MG63 (cell line): Measurements from ENCODE around the gene CD47. TPM values are rescaled to one million over a fixed set of nuclear protein-coding genes. Genes with fewer than 3 reads are reported as not detected.
A peak's percentile ranks its signal among the peaks of the same experiment; 100 is the strongest.

Experiments used
- DNase-seq: peaks from one replicate; pipeline ENCODE4 v3.0.0-alpha.2; 2020
- H3K27me3 ChIP-seq: fragments of 250-450 bp; sonication (Bioruptor Pico); 2 replicates; pipeline ENCODE4 v1.5.1; 2020; ENCODE audit warnings: mild to moderate bottlenecking, moderate library complexity
- H3K36me3 ChIP-seq: fragments of 250-450 bp; sonication (Bioruptor Pico); 2 replicates; pipeline ENCODE4 v1.5.1; 2020; ENCODE audit warnings: mild to moderate bottlenecking, moderate library complexity
- H3K4me3 ChIP-seq: fragments of 250-450 bp; sonication (Bioruptor Pico); 2 replicates; pipeline ENCODE4 v1.5.1; 2020; ENCODE audit warnings: mild to moderate bottlenecking, moderate library complexity
- H3K9me3 ChIP-seq: fragments of 250-450 bp; sonication (Bioruptor Pico); 2 replicates; pipeline ENCODE4 v1.5.1; 2020; ENCODE audit warnings: mild to moderate bottlenecking, moderate library complexity
- total RNA-seq: library from RNA; depleted of rRNA; stranded (reverse); fragments of >200 nt; shearing (Covaris generic); gene quantifications from 2 replicates; pipeline ENCODE4 v1.2.3, GENCODE V29; 2014; ENCODE audit warnings: low replicate concordance

Gene CD47
- total RNA-seq, 1 experiment from 2014 or later: 69.0 TPM

GRCh38 chr3:108079877-108080276, 11.0 kb downstream of the CD47 start:
- no peak for DNase-seq
- no peaks in the 10 kb centered on the region for H3K27me3 ChIP-seq
- no peak overlapping the region for H3K4me3 ChIP-seq
- H3K9me3 ChIP-seq: no peaks in the 10 kb centered on the region
- peaks cover 15% of the 10 kb centered on the region for H3K36me3 ChIP-seq

- Histone ChIP-seq H3K9me3 (no peaks in the 10 kb centered on the region), H3K4me3 (no peak overlapping the region), H3K27me3 (no peaks in the 10 kb centered on the region), H3K36me3 (peaks cover 15% of the 10 kb centered on the region)
- DNase-seq: no peak
These were observed 11.8 kb downstream of the CD47 start for GRCh38 chr3:108079043-108079442.

- peaks cover 15% of the 10 kb centered on the region for H3K36me3 ChIP-seq
- H3K4me3 ChIP-seq: no peak overlapping the region
- no peaks in the 10 kb centered on the region for H3K27me3 ChIP-seq
- no peaks in the 10 kb centered on the region for H3K9me3 ChIP-seq
- no peak for DNase-seq
These were observed 14.3 kb downstream of the CD47 start for GRCh38 chr3:108076564-108076963.

DNA sequence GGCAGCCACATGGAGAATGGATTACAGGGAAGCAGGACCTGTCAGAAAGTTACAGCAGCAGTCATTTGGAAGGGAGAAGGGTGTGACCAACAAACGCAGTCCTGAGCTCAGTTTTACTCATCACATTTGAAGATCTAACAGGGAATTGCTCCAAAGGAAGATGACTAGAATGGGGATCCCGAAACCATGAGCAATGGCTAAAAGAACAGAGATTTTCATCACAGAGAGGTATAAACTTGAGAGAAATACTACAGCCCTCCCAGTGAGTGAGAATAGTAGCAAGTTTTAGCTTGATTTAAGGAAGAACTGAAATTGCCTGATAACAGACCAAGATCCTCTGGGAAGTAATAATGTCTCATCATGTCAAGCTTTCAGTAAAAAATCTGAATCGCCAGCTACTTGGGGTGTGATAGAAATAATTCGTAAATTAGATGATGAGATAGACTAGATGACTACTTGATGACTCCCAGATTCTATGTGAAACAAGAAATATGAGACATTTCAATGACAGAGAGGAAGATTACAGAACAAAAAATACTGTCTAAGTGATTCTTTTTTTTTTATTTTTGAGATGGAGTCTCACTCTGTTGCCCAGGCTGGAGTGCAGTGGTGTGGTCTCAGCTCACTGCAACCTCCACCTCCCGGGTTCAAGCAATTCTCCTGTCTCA, 16.9 kb downstream of the CD47 start:
- no peaks in the 10 kb centered on the region for H3K9me3 ChIP-seq
- DNase-seq: peak; percentile 4
- H3K36me3 ChIP-seq: peaks cover 12% of the 10 kb centered on the region
- no peaks in the 10 kb centered on the region for H3K27me3 ChIP-seq
- H3K4me3 ChIP-seq: no peak overlapping the region

DNA sequence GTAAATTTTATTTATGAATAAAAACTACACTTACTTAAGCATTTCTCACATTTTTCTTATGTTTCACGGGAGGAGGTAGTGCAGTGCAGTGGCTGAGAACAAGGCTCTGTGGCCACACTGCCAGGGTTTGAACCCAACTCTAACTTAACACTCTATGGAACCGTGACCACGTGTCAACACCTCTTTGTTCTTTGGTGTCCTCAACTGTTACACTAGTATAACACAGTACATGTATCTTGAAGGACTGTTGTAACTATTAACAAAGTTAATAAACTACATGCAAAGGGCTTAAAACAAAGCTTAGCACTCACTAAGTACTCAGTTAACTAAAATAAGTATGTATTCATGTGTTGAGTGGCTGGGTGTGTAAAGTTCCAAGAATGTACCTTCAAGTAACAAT, 19.5 kb downstream of the CD47 start:
- Histone ChIP-seq H3K9me3 (no peaks in the 10 kb centered on the region), H3K36me3 (peaks cover 1% of the 10 kb centered on the region; the same call in 1 of the 2 replicates), H3K27me3 (no peaks in the 10 kb centered on the region), H3K4me3 (no peak overlapping the region)
- no peak for DNase-seq

- H3K36me3 ChIP-seq: peaks cover 3% of the 10 kb centered on the region
- DNase-seq: no peak
These were observed 20.5 kb downstream of the CD47 start for GRCh38 chr3:108070356-108070755.

GRCh38 chr3:108067768-108068167, 23.1 kb downstream of the CD47 start:
- Histone ChIP-seq H3K4me3 (no peak overlapping the region), H3K36me3 (peaks cover 15% of the 10 kb centered on the region), H3K9me3 (no peaks in the 10 kb centered on the region), H3K27me3 (no peaks in the 10 kb centered on the region)
- no peak for DNase-seq

More at GRCh38 chr3:108070356-108070755, 20.5 kb downstream of the CD47 start:
- Histone ChIP-seq H3K9me3 (no peaks in the 10 kb centered on the region), H3K27me3 (no peaks in the 10 kb centered on the region), H3K4me3 (no peak overlapping the region)

DNA sequence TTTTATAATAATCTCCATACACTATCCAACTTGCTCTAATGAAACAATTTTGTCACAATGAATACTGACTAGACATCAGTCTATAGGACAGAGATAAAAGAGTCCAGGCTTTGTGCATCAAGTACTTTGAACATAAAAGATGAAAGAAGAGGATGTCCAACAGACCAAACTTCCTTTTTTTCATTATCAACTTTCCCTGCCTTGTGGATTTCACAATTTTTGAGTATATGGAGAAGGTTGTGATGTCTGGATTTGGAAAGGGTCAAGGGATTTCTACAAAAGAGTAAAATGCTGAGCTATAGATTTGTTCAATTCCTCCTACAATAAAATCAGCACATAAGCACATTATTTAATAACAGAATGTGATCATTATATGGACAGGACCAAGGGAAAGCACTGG, 25.7 kb downstream of the CD47 start:
- no peaks in the 10 kb centered on the region for H3K27me3 ChIP-seq
- H3K4me3 ChIP-seq: no peak overlapping the region
- peaks cover 24% of the 10 kb centered on the region for H3K36me3 ChIP-seq
- no peaks in the 10 kb centered on the region for H3K9me3 ChIP-seq
- no peak for DNase-seq

DNA sequence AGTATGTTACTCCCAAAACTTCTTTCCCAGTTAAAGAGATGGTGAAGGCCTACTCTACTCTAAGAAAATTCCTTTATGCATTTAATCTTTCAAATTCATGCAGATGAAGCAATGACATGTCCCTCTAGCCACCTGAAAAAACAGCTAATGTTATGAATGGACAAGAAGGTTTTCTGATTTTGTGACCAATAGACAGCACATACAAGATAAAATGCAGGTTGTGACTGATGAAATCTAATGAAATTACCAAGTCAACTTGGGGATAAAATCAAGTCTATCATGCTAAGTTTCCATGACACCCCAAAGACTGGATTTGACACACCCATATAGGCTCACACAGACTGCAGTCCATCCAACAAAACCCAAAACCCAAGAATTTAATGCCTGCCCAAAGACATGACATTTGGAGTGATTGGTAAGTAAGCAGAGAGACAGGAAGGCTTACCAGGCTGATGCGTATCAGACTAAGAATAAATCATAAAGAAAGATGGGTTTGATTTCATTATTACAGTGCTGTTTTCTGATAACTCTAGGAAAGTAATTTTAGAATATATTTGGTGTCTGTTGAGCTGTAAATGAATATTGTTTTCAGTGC, 26.4 kb downstream of the CD47 start:
- H3K4me3 ChIP-seq: no peak overlapping the region
- peaks cover 28% of the 10 kb centered on the region for H3K36me3 ChIP-seq
- H3K27me3 ChIP-seq: no peaks in the 10 kb centered on the region
- DNase-seq: no peak
- no peaks in the 10 kb centered on the region for H3K9me3 ChIP-seq

GRCh38 chr3:108062051-108062450, 28.8 kb downstream of the CD47 start:
- no peaks in the 10 kb centered on the region for H3K27me3 ChIP-seq
- DNase-seq: no peak
- H3K36me3 ChIP-seq: peaks cover 36% of the 10 kb centered on the region
- no peaks in the 10 kb centered on the region for H3K9me3 ChIP-seq
- H3K4me3 ChIP-seq: no peak overlapping the region

GRCh38 chr3:108060331-108060730, 30.5 kb downstream of the CD47 start:
- Histone ChIP-seq H3K9me3 (no peaks in the 10 kb centered on the region), H3K36me3 (peaks cover 33% of the 10 kb centered on the region), H3K4me3 (no peak overlapping the region), H3K27me3 (no peaks in the 10 kb centered on the region)
- no peak for DNase-seq

DNA sequence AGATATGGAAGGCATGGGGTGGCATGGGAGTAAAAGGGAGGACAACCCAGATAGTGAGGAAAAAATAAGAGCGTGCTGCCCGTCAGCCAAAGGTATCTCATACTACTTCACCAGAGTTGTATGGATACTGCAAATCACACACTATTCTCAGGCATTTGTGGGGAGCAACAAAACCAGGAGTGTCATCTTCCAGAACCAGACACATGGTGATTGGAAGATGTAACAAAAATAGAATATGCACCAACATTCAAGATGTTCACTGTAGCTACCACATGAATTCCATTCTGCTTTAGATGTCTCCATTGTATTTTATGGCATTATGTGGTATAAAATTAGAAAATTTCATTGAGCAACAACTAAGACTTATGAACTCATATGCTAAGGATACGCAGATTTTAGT, 34.9 kb downstream of the CD47 start:
- peaks cover 27% of the 10 kb centered on the region for H3K36me3 ChIP-seq
- H3K4me3 ChIP-seq: no peak overlapping the region
- no peaks in the 10 kb centered on the region for H3K27me3 ChIP-seq
- no peak for DNase-seq
- H3K9me3 ChIP-seq: no peaks in the 10 kb centered on the region

DNA sequence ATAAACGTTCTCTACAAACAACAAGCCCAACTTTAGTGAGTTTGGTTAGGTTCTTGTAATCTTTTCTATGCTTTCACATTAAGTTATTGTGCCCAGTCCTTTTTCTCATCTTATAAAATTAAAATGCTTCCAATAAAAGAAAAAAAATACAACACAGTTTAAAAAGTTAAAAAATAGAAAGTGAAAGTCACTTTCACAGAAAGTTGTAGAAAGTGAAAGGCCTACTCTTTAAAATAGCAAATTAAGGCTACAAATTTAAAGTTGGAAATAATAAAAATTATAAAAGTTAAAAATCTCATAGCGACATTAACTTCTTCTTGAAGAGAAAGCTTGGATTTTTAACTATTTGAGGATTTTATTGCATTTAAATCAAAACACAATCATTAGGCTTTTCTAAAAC, 35.9 kb downstream of the CD47 start:
- Histone ChIP-seq H3K4me3 (no peak overlapping the region), H3K9me3 (no peaks in the 10 kb centered on the region), H3K27me3 (no peaks in the 10 kb centered on the region), H3K36me3 (peaks cover 17% of the 10 kb centered on the region)
- no peak for DNase-seq

DNA sequence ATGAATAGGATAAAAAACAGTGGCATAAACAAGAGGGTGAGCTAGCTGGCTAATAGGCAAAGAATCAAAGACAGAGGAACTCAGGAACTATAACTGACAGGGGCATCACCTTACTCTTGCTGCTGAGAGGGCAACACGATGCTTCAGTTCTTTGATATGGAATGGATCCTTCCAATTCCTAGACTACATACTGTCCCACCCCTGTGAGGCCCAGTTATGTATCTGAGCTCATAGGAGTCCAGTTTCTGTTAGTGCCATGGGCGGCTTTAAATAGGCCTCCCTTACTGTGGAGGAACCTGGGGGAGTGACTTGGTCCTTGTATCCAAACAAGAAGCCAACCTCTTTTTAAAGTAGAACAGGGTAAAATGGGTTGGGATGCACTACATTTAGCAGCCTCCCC, 37.3 kb downstream of the CD47 start:
- H3K27me3 ChIP-seq: no peaks in the 10 kb centered on the region
- H3K4me3 ChIP-seq: no peak overlapping the region
- no peak for DNase-seq

GRCh38 chr3:108053067-108053466, 37.8 kb downstream of the CD47 start:
- Histone ChIP-seq H3K9me3 (no peaks in the 10 kb centered on the region), H3K36me3 (peaks cover 15% of the 10 kb centered on the region), H3K4me3 (no peak overlapping the region), H3K27me3 (no peaks in the 10 kb centered on the region)
- peak; percentile 67 for DNase-seq

More for the DNA sequence above, 37.3 kb downstream of the CD47 start:
- Histone ChIP-seq H3K36me3 (peaks cover 15% of the 10 kb centered on the region), H3K9me3 (no peaks in the 10 kb centered on the region)

DNA sequence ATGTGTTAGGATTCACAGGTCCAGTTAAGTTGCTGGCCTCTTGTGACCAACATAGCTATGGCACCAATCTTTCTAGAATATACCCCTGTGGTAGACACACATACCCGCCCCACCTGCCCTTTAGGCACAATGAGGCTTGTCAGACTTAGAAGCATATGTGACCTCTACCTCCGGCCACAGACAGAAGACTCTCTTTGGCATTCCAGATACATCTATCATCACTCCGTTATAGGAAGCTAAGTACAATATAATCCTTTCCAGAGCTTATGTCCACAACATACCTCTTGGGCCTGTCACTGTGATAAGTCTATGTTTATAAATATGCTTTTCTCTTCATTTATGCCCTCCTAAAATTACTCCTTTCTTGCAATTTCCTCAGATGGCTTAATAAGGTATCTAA, 39.8 kb downstream of the CD47 start:
- no peak for DNase-seq
- Histone ChIP-seq H3K36me3 (peaks cover 12% of the 10 kb centered on the region), H3K27me3 (no peaks in the 10 kb centered on the region), H3K4me3 (no peak overlapping the region), H3K9me3 (no peaks in the 10 kb centered on the region)

DNA sequence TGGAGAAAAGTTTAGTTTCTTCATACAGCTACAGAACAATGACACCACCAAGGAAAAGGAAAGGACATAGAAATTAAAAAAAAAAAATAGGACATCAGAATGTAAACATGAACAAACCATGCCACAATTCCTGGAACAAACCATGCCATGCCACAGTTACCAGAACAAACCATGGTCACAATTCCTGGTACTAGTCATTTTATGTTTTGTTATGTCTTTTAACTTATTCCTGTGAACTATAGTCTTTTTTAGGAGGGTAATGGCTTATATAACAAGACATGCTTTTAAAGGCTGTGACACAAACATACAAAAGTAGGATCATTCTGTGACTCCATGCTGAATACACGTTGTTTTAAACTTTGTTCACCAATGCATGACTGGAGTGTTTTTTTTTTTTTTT, 42.8 kb downstream of the CD47 start:
- Histone ChIP-seq H3K27me3 (no peaks in the 10 kb centered on the region), H3K9me3 (no peaks in the 10 kb centered on the region), H3K36me3 (peaks cover 12% of the 10 kb centered on the region), H3K4me3 (no peak overlapping the region)
- DNase-seq: no peak

DNA sequence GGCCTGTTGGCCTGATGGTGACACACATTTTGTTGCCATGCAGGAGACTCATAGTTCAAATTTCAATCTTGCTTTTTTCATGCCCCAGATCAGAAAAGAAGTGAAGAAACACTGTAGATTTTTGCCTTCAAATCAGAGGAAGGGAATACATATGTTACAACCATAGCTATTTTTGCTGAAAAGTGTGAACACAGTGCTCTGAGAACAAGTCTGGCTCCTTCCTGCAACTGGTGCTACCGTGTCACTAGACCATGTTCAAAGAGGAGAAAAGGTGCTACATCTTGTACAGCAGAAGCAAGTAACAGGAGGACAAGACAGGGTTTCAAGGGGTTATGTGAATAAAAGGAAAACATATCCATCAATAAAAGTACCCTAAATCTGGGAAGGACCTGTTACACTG, 44.6 kb downstream of the CD47 start:
- no peak for DNase-seq
- no peak overlapping the region for H3K4me3 ChIP-seq
- H3K27me3 ChIP-seq: no peaks in the 10 kb centered on the region
- H3K9me3 ChIP-seq: no peaks in the 10 kb centered on the region
- peaks cover 7% of the 10 kb centered on the region for H3K36me3 ChIP-seq
